HG03139 (cell line): ENCODE measurements around the gene RHEBL1.
A peak's percentile ranks its signal among the peaks of the same experiment; 100 is the strongest.

Experiments
- ATAC-seq: cut with Tn5 transposase; IDR thresholded peaks from one replicate; pipeline ENCODE4 v1.9.1; 2021; ENCODE audit not compliant: unreplicated experiment

RHEBL1 gene, protein sequence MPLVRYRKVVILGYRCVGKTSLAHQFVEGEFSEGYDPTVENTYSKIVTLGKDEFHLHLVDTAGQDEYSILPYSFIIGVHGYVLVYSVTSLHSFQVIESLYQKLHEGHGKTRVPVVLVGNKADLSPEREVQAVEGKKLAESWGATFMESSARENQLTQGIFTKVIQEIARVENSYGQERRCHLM

DNA sequence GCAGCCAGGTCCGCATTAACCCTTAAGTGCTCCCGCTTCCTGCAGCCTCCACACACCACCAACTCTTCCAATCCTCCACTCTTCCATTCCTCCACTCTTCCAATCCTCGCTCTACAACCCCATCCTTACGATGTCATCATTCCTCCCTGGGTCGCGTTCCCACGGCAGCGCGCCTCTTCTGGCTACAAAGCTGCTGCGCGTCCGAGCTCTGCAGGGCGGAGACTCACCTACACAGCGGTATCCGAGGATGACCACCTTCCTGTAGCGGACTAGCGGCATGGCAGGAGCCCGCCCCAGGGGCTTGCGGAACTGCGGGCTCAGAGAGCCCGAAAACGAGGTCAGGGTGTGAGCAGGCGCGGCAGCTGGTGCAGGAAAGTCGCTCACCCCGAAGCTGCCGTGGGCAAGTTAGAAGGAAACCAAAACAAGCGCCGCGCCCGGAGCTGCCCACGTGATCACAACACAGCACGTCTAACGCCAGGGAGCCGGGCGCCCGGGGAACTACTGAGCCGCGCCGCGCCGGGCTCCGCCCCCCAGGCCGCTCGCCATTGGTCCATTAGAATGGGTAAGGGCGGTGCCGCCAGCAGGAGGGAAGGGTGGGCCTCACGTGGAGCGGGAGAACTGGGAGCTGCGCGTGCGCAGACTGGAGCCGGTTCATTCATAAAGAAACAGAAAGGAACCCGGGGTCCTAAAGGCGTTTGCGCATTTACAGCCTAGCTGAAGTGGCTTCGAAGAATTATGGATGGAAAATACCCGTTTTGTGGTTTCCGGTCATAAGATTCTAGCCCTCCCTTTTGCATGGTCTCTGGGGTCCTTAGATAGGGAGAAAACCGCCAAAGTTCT lies at the start of gene RHEBL1:
Gene RHEBL1, minus strand, starts transcription at position 473 of the 840 bp plus-strand sequence. Its CDS starts 194 bp downstream, at position 279.
- ATAC-seq, result peak; percentile 96

DNA sequence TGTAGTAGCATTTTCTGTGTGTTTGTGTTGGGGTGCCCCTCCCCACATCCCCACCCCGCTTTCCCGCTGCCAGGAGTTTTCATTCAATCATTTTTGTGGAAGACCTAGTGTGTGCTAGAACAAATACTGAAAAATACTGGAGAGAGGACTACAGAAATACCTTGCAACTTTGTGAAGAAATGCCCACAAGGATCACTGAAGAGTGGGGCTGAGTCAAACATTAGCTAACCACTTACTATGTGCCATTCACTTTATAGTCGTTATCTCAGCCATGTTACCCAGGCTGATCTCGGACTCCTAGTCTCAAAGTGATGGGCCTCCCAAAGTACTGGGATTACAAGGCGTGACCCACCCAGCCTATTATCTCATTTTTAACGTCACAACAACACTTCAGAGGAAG lies 41.4 kb upstream of the RHEBL1 start:
- ATAC-seq, result no peak

DNA sequence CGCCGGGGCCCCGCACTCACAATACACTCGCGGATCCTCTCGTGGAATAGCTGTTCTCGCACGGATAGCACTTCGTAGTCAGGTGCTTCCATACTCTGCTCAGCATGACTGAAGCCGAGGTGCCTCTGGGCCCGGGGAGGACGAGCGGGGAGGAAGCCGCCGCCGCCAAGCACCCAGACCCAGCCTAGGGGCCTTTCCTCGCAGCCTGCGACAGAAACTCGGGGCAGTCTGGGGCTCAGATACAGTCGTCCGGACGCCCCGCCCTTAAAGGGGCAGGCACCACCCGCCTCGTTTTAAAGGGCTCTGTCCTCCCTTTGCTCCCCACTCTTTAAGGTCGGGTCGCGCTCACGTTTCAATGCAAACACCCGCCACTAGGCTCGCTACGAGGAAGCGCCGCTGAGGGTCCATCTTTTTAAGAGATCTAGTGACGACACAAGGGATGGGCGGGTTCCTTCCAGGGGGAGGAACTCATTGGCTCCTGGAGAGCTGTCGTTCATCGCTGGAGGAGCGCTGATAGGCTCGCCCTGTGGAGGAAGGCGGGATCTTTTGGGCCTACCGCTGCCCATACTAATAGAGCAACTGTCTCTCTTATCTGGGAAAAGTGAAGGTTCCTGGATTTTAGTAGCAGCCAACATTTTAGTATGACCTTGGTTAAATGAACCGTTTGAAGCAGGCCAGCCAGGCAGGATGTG lies 40.8 kb upstream of the RHEBL1 start, which contains the start of gene LMBR1L:
Gene LMBR1L, minus strand, starts transcription at position 384 of the 692 bp plus-strand sequence. Its CDS starts 292 bp downstream, at position 92.
- ATAC-seq, result peak; percentile 94

DNA sequence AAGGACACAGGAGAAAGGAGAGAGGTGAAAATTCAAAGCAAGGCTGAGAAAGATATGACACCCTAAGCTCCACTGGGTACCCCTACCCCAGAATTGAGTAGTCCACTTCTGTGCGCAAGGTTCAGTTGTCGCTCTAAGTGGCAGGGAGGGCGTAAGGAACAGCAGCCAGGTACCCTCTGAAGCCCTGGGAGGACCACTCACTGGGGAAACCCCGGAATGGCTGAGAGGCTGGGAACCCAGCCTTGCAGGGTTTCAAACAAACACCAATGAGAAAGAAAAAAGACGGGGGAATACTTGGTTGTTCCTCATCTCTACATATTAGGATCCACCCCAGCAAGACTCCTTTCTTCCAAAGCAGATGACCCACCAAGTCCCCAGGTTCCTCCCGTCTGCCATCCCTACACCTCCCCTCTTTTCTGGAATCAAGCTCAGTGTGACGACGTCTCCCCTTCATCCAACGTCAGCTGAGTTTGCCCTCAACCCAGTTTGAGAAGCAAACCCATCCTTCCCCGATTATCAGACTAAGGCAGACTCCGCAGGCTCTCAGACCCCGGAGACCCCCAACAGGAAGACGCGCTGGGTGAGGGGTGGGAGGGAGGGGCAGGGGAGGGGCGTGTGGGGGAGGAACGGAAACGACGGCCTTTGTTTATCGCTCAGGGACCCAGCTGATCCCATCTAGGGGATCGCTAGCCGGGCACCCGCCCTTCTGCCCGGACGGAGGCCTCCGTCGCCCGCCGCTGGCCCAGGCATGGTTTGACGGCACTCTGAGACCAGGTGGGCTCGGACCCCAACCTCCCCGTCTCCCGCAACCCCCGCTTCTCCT lies 40.1 kb upstream of the RHEBL1 start:
- no peak for ATAC-seq

DNA sequence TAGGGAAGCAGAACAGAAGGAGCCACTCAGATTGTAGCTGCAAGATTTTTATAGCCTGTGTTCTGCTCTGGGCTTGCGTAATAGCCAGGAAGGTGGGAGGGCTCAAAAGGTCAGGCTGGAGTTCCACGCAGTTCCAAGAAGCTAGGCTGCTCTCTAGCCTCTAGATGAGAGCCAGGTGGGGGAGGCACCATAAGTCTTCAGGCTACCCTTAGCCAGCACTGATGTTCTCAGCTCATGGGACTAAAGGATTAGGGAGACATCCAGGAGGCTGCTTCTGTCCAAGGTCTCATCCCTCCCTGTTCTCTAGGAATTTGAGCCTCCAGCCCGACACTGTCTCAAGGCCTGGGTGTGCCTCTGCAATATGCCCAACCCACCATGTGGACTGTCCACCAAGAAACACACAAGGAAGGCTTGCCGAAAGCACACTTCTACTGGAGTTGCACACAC lies 39.2 kb upstream of the RHEBL1 start:
- ATAC-seq, result no peak

DNA sequence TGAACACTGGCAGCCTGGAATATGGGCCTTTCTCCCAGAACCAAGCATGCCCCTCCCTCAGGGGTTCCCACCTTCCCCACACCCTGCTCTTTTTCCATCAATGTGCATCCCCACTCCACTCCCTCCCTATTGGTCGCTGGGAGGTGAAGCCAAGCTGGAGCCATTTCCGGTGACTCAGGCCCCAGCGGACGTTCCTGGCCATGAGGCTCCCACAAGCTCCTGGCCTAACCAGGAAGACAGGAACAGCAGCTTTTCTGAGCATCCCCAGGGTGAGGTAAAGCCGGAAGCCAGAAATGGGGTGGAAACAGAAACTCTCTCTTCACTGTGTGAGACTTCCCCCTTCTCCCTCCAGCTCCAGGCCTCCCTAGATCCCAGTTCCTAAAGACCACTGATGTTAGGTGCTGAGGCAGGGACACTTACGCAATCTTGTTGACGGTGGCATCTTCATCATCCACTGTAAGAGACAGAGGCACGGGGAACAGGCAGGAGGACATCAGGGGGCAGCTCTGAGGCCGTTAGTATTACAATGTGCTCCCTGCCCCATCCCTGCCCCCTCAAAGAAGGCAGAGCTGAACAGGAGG lies 35.8 kb upstream of the RHEBL1 start:
- no peak for ATAC-seq

DNA sequence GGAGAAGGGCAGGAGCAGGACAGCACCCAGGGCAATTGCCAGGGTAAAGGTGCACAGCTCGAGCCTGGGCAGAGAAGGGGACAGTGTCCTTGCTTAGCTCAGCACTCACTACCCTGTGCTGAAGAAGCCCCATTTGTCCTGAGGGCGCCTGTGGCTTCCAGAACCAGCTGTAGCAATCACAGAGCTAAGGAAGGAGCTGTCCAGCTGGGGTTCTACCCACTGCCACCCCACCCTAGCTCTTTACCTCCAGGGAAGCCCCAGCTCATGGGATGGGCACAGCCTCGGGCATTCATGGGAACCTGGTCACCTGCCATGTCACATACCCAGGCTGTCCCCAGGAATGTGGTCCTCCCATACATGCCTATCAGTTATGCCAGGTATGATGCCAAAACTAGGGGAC lies 35.0 kb upstream of the RHEBL1 start:
- ATAC-seq, result no peak

DNA sequence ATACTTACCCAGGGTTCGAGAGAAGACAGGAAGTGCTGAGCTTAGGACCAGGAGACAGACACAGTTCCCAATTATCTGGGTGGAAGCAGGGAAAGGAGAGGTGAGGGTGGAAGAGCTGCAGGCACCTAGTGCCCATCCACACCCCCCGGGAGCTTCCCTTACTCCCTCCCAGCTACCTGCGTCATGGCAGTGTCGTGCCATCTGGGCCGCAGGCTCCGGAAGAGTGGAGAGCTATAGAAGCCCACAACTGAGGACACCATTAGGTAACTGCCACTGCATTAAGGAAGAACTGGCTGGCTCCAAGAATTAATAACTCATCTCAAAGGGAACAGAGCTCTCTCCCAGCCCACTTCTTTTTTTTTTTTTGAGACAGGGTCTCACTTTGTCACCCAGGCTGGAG lies 30.6 kb upstream of the RHEBL1 start:
- ATAC-seq, result no peak

DNA sequence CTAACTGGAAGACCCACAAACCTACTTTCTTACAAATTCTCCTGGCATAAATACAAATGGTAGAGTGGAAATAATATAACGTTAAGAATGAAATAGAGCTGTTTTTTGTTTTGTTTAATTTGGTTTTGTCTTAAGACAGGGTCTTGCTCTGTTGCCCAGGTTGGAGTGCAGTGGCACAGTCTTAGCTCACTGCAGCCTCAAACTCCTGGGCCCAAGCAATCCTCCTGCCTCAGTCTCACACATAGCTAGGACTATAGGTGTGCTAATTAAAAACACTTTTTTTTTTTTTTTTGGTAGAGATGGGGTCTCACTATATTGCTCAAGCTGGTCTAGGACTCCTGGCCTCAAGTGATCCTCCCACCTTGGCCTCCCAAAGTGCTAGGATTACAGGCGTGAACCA lies 28.9 kb upstream of the RHEBL1 start:
- ATAC-seq, result no peak

DNA sequence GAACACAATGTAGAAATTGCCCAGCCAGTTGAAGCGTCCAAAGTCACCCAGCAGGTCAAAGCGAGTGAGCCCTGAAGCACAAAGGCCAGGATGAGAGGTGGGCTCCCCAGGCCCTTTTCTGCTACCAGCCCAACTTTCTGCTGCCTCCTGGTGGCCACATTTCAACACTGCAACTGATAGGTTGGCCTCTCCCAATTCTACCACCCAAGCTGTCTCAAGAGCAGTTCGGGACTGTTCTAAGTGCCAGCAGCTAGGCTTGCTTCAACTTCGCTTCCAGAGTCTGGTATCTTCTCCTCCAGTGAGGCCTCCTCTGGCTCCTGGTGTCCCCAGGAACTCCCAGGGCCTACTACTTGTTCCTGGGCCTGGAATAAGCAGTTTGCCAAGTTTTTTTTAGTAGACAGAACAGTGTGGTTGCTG lies 28.3 kb upstream of the RHEBL1 start:
- no peak for ATAC-seq

DNA sequence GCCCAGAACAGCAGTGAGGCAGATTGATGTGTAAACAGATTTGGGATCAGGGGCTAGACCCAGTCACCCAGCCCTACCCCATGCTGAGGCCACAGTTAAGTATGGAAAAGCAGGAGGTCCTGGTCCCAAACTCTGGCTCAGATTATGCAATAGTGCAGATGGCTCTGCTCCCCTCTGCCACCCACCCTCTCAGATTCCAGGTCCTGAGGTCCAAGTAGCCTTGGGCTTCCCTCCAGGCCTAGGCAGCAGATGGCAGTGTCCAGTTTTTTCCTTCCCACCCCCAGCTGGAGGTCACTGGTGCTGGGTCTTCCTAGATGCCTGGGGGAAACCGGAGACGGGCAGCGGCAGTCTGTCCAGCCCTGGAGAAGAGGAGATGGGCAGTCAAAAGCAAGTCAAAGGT lies 27.6 kb upstream of the RHEBL1 start:
- no peak for ATAC-seq

DNA sequence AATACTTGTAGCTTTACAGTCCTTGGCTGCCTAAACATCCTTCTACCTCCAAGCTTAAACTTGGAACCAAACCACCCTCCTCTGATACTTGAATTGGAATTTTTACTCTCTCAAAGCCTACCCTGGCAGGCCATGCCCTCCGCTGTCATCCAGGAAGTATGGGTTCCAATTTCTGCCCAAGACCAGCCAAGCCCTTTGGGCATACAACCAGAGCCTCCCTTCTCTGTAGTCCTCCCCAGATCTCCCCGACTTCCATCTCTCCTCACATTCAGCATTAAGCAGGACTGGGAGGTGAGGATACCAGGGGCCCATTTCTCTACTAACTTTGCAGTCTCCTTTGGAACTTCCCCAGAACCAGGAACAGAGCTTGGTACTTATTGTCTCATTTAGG lies 25.2 kb upstream of the RHEBL1 start:
- no peak for ATAC-seq

DNA sequence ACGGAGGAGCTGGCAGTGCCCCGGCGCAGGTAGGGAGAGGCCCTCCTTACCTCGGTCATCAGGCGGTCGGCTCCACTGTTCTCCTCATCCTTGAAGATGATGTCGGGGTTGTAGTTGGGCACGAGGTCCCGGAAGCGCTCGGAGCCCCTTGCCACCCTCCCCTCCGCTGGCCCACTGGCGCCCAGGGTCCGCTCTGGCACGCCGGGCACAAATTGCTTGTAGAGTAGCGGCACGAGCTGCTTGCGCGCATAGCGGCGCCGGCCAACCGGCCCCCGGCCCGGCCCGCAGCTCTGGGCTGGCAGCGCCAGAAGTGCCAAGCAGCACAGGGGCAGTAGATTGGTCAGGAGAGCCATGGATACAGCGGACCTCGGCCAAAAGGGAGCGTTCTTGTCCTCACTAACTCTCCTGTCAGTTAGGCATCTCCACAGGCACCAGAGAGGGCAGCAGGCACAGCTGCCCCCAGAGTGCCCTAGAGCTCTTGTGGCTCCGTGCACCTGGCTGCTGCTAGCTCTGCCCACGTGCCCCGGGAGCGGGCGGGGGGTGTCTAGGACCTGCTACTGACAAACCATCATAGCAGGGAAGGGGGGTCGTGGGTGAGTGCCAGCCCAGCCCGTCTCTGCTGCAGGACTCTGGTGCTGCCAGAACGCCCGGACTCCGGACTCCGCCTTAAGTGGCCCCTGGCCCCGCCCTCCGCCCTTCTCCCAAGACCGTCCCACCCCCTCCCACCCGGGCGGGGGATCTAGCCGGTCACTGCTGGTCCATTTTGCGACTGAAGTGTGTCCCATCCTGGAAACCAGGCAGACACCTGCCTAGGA lies 24.6 kb upstream of the RHEBL1 start, which contains the start of gene DHH:
Gene DHH, minus strand, starts transcription at position 642 of the 815 bp plus-strand sequence. Its CDS starts 289 bp downstream, at position 353.
- no peak for ATAC-seq

DNA sequence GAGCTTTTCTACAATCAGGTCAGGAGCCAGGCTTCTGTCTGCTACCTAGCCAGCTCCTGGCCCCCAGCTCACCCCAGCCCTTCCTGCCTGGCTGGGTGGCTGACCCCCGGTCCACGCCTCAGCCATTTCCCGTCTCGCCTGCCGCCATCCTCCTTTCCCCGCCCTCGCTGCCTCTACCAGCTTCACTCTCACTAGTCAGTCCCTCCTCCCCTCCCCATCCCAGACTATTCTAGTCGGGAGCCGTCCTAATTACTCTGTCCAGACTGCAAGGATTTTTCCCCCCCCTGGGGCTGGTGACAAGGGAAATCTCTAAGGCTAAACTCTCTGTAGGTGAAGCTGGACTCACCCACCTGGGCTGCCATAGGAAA lies 24.0 kb upstream of the RHEBL1 start:
- ATAC-seq, result no peak

DNA sequence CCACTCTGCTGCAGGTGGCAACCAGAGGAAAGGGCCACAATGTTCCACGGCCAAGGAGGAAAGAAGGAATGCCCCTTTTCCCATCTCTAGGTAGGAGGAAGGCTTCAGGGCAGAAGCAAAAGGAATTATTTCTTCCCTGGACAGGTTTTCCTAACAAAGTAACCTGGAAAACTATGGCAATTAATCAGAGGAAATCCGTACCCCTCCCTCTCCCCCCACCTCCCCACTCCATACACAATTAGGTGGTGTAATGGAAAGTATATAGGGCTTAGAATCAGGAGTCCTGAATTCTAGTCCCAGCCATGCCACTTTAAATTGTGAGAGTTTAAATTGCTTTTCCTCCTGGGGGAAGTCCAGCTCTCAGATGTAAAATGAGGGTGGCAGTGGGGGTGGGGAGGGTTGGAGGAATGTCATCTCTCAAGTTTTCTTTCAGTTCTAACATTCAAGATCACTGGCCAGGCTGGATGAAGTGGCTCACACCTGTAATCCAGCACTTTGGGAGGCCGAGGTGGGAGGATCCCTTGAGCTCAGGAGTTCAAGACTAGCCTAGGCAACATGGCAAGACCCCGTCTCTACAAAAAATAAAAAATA lies 23.1 kb upstream of the RHEBL1 start:
- ATAC-seq, result no peak

DNA sequence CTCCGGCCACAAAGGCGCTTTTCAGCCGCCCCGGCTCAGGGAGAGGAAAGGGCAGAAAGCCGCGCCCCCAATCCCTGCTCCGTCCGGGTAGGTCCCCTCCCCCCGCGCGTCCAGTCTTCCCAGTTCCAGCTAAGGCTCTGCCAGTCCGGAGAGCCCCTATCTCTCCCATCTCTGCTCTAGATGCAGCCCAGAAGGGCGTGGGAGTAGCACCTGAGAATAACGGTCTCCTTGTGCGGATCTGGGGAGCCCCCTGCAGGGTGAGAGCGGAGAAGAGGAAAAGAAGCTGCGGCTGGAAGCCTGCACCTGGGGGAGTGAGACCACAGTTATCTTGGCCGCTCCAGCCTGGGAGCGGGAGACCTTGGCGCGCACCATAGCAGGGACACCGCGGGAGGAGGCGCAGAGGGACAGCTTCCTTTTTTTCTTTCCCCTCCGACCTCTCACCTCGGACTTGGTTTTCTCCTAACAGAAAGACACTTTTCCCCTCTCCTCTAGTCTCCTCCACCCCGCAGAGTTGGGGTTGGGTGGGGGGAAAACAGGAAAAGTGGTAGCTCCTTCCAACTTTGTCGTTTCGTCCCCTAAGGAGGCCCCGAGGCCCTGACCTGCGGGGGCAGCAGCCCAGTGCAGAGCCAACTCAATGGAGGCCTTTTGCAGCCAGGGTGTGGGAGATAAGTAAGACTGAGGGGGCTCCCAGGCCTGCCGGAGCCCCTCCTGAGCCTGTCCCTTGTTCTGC lies 22.5 kb upstream of the RHEBL1 start:
- no peak for ATAC-seq

DNA sequence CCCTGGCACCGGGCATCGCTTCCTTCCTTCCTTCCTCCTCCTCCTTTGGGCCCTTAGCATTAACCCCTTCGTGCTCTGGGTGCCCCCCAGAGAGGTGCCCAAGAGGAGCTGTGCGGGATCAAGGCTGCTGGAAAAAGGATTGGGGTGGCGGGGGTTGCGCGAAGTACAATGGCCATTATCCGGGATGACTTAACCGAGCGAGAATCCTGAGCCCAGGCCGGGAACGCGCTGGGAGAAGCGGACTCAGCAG lies 22.0 kb upstream of the RHEBL1 start:
- ATAC-seq, result no peak

DNA sequence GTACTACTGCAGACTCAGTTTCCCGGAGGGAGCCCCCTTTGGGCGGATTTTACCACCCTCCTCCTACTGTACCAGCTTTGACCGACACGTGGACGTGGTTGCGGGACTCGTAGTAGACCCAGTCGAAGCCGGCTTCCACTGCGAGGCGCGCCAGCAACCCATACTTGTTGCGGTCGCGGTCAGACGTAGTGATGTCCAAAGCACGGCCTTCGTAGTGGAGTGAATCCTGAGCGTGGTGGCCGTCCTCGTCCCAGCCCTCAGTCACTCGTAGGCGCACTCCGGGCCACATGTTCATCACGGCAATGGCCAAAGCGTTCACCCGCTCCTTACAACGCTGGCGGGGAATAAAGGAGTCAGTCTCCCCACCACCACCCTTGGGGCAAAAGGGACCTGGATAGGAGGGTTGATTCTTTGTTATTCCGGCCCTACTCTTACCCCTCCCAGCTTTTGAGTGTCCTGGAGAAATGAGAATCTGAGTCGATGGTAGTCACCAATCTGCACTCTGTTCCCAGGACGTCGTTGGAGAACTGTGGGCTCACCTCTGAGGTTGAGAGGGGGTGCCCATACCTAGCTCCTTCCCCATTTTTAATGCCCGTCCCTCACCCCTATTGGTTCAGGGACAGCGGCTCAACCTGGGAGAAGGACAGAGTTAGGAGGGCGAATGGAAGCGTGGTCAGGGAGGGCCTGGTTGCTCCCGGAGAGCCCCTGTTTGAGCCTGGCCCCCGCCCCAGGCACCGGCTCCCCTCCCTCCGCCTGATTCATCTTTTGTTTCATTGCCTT lies 21.5 kb upstream of the RHEBL1 start:
- ATAC-seq, result no peak
